Measurements from ENCODE around the gene OR11H1.
"Not testable (repeated sequence)": the region's sequence is repeated elsewhere in the genome, so short reads cannot be mapped to it uniquely, and the experiment has no call there.

OR11H1 gene, protein sequence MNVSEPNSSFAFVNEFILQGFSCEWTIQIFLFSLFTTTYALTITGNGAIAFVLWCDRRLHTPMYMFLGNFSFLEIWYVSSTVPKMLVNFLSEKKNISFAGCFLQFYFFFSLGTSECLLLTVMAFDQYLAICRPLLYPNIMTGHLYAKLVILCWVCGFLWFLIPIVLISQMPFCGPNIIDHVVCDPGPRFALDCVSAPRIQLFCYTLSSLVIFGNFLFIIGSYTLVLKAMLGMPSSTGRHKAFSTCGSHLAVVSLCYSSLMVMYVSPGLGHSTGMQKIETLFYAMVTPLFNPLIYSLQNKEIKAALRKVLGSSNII

DNA sequence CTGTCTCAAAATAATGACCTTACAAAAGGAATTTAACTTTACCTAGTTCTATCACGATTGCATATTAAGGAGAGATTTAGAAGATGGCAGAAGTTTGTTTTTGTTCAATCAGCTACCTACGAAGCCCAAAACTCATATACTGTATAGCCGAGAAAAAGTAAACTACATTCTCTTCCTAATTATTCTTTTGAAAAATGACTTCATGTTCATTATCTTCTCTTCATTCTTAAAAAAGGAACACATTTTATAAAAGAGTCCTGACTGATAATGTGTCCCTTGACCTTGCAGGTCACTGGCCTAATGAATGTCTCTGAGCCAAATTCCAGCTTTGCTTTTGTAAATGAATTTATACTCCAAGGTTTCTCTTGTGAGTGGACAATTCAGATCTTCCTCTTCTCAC lies at the start of gene OR11H1:
Gene OR11H1 (plus strand): TSS at position 301 of the 400 bp plus-strand sequence. CDS start 0 bp downstream, at position 301.
- not testable (repeated sequence) for H3K27ac ChIP-seq

DNA sequence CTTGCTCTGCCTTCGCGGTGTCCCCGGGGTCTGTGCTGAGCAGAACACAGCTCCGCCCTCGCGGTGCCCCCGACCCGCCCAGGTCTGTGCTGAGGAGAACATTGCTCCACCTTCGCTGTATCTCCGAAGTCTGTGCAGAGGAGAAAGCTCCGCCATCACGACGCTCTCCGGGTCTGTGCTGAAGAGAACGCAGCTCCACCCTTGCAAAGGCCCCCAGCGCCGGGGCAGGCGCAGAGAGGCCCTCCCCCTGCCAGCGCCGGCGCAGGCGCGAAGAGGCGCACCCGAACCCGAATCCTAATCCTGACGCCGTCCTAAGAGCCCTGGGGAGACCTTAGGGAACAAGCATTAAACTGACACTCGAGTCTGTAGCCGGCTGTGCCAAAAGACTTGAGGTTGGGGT lies 18.0 kb upstream of the OR11H1 start:
- not testable (repeated sequence) for H3K27ac ChIP-seq

DNA sequence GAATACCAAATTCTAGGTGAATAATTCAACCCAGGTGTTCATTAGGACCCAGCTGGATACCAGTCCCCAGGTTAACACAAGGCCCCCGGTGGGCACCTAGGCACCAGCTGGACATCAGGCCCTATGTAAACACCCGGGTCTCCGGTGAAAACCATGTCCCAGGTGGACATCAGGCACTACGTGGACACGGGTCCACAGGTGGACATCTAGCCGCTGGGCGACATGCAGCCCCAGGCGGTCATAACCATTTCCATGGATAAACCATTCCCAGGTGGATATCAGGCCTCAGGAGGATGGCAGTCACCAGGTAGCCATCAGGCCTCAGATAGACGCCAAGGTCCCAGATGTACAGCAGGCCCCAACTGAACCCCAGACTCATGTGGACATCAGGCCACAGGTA lies 12.1 kb upstream of the OR11H1 start:
- not testable (repeated sequence) for H3K27ac ChIP-seq

DNA sequence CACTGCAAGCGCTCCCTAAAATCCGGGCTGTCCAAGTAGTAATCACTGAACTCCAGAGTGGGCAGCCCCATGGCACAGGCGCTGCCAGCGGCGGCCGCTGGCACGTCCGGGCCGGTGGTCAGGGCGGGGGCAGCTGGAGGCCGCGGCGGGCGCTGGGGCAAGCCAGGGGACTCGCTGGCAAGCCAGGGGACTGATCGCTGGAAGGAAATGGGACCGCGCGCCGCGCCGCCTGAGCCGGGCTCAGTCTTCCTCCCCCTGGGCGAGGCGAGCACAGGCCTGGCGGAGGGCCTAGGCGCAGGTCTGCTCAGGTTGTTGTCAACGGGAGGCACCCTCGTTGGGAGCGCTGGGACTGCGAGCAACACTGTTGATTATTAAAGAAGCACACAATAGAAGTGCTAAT lies 25.8 kb downstream of the OR11H1 start:
- H3K27ac ChIP-seq: not testable (repeated sequence)

DNA sequence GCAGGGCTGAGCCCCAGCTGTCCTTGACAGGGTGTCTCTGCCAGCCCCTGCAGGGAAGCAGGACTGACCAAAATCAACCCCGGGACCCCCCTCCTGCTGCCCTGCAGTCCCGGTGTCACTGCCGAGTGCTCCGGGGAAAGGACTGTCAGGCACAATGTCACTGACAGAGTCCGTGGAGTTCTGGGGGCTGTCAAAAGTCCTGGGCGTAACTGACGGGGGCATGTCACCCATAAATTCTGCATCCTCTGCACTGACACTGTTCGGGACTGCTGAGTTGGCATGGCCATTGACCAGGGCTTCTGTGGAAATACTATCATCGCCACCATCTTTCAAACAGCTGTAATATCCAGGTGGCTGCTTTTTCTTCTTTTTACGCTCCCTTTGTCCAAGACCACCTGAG lies 35.5 kb downstream of the OR11H1 start:
- not testable (repeated sequence) for H3K27ac ChIP-seq

DNA sequence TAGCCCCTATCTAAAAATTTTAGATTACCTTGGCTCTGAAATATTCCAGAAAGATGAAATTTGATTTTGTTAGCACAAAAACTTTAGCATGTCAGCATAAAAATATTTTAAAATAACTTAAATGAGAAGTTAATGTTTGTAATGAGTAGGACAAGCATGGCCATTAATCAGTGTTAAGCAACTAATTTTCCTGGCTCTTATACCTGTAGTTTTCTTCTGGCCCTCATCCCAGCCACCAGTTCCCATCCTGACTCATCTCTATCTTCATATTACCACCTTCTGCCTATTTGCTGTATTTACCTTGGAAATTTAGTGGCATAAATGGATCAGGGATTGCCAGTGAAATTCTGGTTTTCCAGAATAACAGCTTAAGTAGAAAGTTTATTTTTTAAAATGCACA lies 37.1 kb downstream of the OR11H1 start:
- H3K27ac ChIP-seq: not testable (repeated sequence)
